Measurements from ENCODE around the gene MAP1LC3A. TPM values are rescaled to one million over a fixed set of nuclear protein-coding genes. Genes with fewer than 3 reads are reported as not detected.

Gene MAP1LC3A

DNA sequence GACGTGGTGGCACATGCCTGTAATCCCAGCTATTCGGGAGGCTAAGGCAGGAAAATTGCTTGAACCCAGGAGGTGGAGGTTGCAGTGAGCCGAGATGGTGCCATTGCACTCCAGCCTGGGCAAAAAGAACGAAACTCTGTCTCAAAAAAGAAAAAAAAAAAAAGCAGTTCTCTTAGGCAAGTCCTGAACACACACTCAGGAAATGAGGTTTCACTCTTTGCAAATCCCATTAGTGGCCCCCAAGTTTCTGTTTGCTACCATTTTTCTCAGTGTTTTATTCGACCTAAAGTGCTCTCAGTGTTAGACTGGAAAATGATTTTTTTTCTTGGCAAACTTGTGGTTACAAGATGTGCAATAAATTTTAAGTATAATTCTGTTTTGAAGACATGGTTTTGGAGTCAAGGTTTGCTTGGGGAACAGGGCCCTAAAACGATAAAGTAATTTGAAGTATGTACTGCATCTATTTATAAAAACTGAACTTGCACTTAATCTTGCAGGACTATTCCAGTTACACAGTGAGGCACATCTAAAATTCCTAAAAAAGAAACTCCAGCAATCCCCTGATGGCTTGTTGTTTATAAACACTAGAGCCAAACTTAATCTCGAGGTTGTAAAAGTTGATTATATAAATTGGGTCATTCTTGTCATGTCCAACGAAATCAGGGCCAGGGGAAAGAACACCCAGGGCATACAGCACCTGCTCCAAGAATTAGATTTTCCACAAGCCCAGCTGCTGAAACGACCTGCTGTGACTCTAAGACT is 42.6 kb downstream of the MAP1LC3A start:
- Histone ChIP-seq H2AK5ac (ENCODE audit: low read length) (no peak overlapping the region), H2BK5ac (ENCODE audit: low read length) (no peak overlapping the region), H4K5ac (ENCODE audit: low read length) (no peak overlapping the region), H2BK15ac (replicated peaks; ENCODE audit: low read depth) (no peak overlapping the region), H3K9ac (ENCODE audit: low read length) (no peak overlapping the region), H3K27ac (ENCODE audit: low read depth, low read length) (no peak overlapping the region), H3K36me3 (ENCODE audit: control insufficient read depth, insufficient read depth, low read length) (no peaks in the 10 kb centered on the region), H3K27me3 (ENCODE audit: insufficient read depth, low read length, poor library complexity) (no peaks in the 10 kb centered on the region), H2BK120ac (ENCODE audit: low read depth, low read length) (no peak overlapping the region), H3K4me3 (ENCODE audit: low read length) (no peak overlapping the region), H3K4me1 (ENCODE audit: control insufficient read depth, low read depth, low read length) (no peaks in the 10 kb centered on the region), H3K18ac (ENCODE audit: low read length) (no peak overlapping the region), H3K4ac (ENCODE audit: low read depth, low read length) (no peak overlapping the region), H3K79me1 (ENCODE audit: low read length) (no peaks in the 10 kb centered on the region), H3K79me2 (ENCODE audit: control insufficient read depth, insufficient read depth, low read length) (no peaks in the 10 kb centered on the region), H3K56ac (ENCODE audit: low read length) (no peak overlapping the region), H3K4me2 (ENCODE audit: low read length) (no peak overlapping the region), H3K23ac (ENCODE audit: low read length) (no peak overlapping the region), H4K8ac (ENCODE audit: low read depth, low read length) (no peak overlapping the region)
- DNase-seq = no peak
- WGBS (ENCODE audit: extremely low coverage, insufficient coverage, low lambda C conversion rate) = no CpG with 5 or more reads among the region's 9 CpGs

DNA sequence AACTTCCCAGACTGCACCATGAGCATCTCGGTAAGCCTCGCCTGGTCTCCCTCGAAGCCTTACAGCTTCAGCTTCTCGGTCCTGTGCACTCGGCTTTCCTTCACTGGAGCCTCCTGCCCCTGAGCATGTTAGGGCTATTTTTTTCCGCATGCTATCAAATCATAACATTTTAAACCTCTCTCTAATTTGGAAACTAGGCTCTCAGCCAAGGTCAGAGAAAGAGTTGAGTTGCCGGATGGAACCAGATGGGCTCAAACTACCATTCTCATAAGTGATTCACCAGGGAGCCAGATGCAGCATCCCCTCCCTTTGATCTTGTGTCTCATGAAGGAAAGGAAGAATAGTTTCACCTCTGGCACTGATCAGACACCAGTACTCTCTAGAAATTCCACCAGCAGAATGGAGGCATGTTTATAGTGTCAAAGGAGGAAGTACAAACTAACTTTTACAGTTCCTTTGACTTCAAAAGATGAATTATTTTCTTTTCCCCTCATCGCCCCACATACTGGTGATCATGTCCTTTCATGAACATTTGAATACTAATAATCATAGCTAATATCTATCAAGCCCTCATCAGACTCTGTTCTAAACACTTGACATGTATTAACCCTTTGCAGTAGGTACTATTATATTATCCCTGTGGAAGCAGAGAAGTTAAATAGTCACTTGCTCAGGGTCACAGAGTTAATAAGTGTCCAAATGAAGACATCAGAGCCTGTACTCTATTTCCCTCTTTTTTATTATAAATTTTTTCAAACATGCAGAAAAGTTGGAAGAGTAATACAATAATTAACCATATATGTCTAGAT is 46.7 kb downstream of the MAP1LC3A start:
- H2BK15ac ChIP-seq (replicated peaks; ENCODE audit: low read depth) = no peak overlapping the region
- H3K27ac ChIP-seq (ENCODE audit: low read depth, low read length) = no peak overlapping the region
- H3K36me3 ChIP-seq (ENCODE audit: control insufficient read depth, insufficient read depth, low read length) = no peaks in the 10 kb centered on the region
- no peaks in the 10 kb centered on the region for H3K4me1 ChIP-seq (ENCODE audit: control insufficient read depth, low read depth, low read length)
- H3K79me1 ChIP-seq (ENCODE audit: low read length) = no peaks in the 10 kb centered on the region
- no peak overlapping the region for H3K23ac ChIP-seq (ENCODE audit: low read length)
- H3K4me3 ChIP-seq (ENCODE audit: low read length) = no peak overlapping the region
- H3K79me2 ChIP-seq (ENCODE audit: control insufficient read depth, insufficient read depth, low read length) = no peaks in the 10 kb centered on the region
- no peak overlapping the region for H3K56ac ChIP-seq (ENCODE audit: low read length)
- H2BK120ac ChIP-seq (ENCODE audit: low read depth, low read length) = no peak overlapping the region
- H3K18ac ChIP-seq (ENCODE audit: low read length) = no peak overlapping the region
- no peaks in the 10 kb centered on the region for H3K27me3 ChIP-seq (ENCODE audit: insufficient read depth, low read length, poor library complexity)
- no peak overlapping the region for H2BK5ac ChIP-seq (ENCODE audit: low read length)
- H3K4me2 ChIP-seq (ENCODE audit: low read length) = no peak overlapping the region
- no peak overlapping the region for H2AK5ac ChIP-seq (ENCODE audit: low read length)
- DNase-seq = no peak
- WGBS (ENCODE audit: extremely low coverage, insufficient coverage, low lambda C conversion rate) = no CpG with 5 or more reads among the region's 8 CpGs
- H3K4ac ChIP-seq (ENCODE audit: low read depth, low read length) = no peak overlapping the region
- no peak overlapping the region for H4K5ac ChIP-seq (ENCODE audit: low read length)
- no peak overlapping the region for H4K8ac ChIP-seq (ENCODE audit: low read depth, low read length)
- H3K9ac ChIP-seq (ENCODE audit: low read length) = no peak overlapping the region

DNA sequence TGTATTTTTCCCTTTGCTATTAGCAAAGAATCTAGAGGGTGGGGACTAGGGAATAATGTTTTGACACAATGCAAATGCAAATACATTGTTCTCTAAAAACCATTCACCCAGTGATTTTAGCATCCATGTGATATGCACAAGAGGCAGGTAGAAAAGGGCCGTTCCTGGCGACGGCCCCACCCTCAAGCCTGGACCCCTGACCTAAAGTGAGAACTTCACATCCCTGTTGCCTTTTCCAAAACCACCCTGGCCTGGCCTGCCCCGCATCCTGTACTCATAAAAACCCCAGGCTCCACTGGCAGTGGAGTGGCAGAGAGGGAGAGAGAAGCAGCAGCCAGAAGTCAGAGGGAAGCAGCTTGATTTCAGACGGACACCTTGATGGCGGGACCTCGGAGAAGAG is 48.5 kb downstream of the MAP1LC3A start:
- no peaks in the 10 kb centered on the region for H3K79me2 ChIP-seq (ENCODE audit: control insufficient read depth, insufficient read depth, low read length)
- no peak overlapping the region for H3K9ac ChIP-seq (ENCODE audit: low read length)
- no peak overlapping the region for H3K27ac ChIP-seq (ENCODE audit: low read depth, low read length)
- no peaks in the 10 kb centered on the region for H3K79me1 ChIP-seq (ENCODE audit: low read length)
- no peaks in the 10 kb centered on the region for H3K36me3 ChIP-seq (ENCODE audit: control insufficient read depth, insufficient read depth, low read length)
- H3K27me3 ChIP-seq (ENCODE audit: insufficient read depth, low read length, poor library complexity) = no peaks in the 10 kb centered on the region
- H3K56ac ChIP-seq (ENCODE audit: low read length) = no peak overlapping the region
- H3K4me2 ChIP-seq (ENCODE audit: low read length) = no peak overlapping the region
- H2BK5ac ChIP-seq (ENCODE audit: low read length) = no peak overlapping the region
- H2BK120ac ChIP-seq (ENCODE audit: low read depth, low read length) = no peak overlapping the region
- no peak overlapping the region for H4K5ac ChIP-seq (ENCODE audit: low read length)
- H3K23ac ChIP-seq (ENCODE audit: low read length) = no peak overlapping the region
- no peak overlapping the region for H2BK15ac ChIP-seq (replicated peaks; ENCODE audit: low read depth)
- H3K4me1 ChIP-seq (ENCODE audit: control insufficient read depth, low read depth, low read length) = no peaks in the 10 kb centered on the region
- H3K4ac ChIP-seq (ENCODE audit: low read depth, low read length) = no peak overlapping the region
- H3K18ac ChIP-seq (ENCODE audit: low read length) = no peak overlapping the region
- H3K4me3 ChIP-seq (ENCODE audit: low read length) = no peak overlapping the region
- DNase-seq = no peak
- H4K8ac ChIP-seq (ENCODE audit: low read depth, low read length) = no peak overlapping the region
- WGBS (ENCODE audit: extremely low coverage, insufficient coverage, low lambda C conversion rate) = no CpG with 5 or more reads among the region's 7 CpGs
- no peak overlapping the region for H2AK5ac ChIP-seq (ENCODE audit: low read length)

Small RNAs within 50 kb of the gene (small RNA-seq; reads per million reads assigned to genes)
- not detected for gene RF00019 (ENCODE audit: insufficient read depth)

Measured in mesendoderm (in vitro differentiated cells).